ENCODE data around the gene GPR150. TPM values are rescaled to one million over a fixed set of nuclear protein-coding genes. Genes with fewer than 3 reads are reported as not detected.

The GPR150 gene
- total RNA-seq, 1 donor from 2014 or later = 0.26 TPM

DNA sequence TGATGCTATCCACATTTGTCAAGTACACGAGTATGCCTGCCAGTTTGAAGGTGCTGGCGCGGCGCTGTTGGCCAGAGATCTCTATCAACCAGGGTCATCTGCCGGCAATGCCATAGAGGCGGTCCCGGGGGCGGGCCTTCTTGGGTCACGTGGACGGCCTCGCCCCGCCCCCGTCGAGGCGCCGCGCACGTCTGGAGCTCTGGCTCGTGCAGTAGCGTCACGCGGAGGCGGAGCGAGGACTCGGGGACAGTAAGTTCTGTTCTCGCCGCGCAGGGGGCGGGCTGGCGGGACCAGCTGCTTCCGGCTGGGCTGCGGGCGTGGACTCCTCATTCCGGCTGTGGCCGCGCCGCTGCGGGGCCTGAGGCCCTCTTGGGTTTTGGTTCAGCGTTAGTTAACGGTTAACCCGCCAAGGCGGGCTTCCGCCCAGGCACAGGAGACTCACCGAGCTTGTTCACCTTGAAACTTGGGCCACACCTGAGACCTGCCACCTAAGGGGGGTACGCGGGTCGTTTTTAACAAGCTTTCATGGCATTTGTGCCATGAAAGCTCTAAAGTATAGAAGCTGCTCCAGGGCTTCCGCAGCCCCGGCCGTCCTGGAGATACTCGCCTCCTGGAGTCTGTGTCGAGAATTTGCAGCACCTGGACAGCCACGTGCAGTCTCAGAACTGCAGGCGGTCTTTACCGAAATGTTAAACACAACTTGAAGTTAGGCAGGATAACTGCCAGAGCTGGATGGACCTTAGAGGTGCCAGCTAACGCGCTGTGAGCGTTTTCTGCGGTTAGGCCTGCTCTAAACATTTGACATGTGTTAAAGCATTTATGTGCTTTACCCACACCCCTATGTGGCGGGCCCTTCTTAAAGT lies 26.9 kb downstream of the GPR150 start, which contains the start of gene RFESD:
RFESD (plus strand) TSS at position 209 of the 863 bp plus-strand sequence. CDS start 5,495 bp downstream, outside the sequence.
- H3K9me3 Mint-ChIP-seq = no peaks in the 10 kb centered on the region
- peak; percentile 94 for DNase-seq (ENCODE audit: low spot score)

DNA sequence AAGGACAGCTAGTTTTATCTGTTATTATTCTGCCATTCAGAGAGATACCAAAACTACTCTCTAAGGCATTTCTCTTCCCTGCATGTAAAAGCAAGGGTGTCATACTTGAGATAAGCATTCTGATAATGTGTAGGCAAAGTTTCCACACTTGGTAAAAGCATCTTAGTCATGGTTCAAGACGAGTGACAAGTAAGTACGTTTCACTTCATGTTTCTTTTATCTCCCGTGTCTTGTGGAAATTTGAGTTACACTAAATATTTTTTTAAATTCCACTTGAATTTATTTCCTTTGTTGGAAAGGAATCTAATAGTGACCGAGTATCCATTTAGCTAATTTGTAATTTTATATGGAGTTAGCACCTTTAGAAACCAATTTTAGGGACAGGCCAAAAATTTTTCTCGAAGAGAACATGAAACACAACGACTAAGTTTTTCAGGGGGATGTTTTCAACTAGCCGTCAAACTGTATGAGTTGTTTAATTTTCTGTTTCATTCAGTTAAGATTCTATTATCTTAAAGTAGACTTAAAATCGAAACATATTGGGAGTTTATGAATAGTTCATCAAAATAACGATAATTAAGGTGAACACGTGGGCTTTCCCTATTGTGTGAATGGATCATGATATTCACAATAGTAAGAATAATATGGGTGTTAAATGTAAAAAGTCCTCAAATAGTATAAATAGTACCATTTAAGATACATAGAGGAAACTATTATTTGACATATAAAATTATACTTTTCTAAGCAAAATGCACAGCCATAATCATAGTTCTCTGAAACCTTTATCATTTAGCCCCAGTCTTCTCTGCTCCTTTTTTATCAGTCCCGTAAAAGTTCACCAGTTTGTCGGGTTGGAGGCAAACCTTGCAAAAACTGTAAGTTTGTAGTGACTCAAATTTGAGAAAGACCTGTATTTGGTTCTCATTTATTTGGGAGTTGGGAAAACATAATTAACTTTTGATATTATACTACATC lies 28.3 kb downstream of the GPR150 start:
- Mint-ChIP-seq H3K4me3 (peak overlapping the region; percentile 30), H3K4me1 (ENCODE audit: low read depth) (peaks cover 27% of the 10 kb centered on the region), H3K27me3 (ENCODE audit: insufficient read depth) (peaks cover 2% of the 10 kb centered on the region), H3K27ac (peak overlapping the region; percentile 16), H3K9me3 (no peaks in the 10 kb centered on the region), H3K36me3 (ENCODE audit: low read depth) (peaks cover 6% of the 10 kb centered on the region)
- DNase-seq (ENCODE audit: low spot score) = no peak
- intact Hi-C loops (cut with micrococcal nuclease) = loop anchor here (1.0 to 5.0 kb wide), 10 partner anchors 57 to 1535 kb away; partner anchors contain the start of gene RIOK2

More for the DNA sequence above, 26.9 kb downstream of the GPR150 start, which contains the start of gene RFESD:
- Mint-ChIP-seq H3K4me3 (peak within 1 kb of the TSS; percentile 76), H3K27ac (peak within 1 kb of the TSS; percentile 75), H3K36me3 (ENCODE audit: low read depth) (no peaks in the 10 kb centered on the region), H3K4me1 (ENCODE audit: low read depth) (peaks cover 27% of the 10 kb centered on the region), H3K27me3 (ENCODE audit: insufficient read depth) (peaks cover 3% of the 10 kb centered on the region)
- intact Hi-C loops (cut with micrococcal nuclease) = loop anchor here (1.0 to 5.0 kb wide), 13 partner anchors 14 to 1536 kb away; partner anchors contain the start of genes ARSK, GLRX and RIOK2

DNA sequence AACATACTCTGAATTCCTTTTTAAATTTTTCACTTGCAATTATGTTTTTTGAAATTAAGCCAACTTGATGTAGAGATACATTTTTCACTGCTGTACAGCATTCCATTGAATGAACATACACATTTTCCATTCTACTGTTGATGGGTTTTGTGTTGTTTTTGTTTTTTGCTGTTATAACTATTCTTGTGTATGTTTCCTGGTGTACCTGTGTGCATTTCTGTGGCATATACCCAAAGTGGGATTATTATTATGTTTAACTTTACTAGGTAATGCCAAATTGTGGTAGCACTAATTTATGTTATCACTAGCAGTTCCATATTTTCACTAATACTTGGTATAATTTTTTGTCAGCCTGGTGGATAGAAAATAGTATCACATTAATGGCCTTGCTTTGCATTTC lies 29.4 kb downstream of the GPR150 start:
- no peak for DNase-seq (ENCODE audit: low spot score)
- intact Hi-C loops (cut with micrococcal nuclease) = loop anchor here (5.0 kb wide), 3 partner anchors 688 to 948 kb away; no protein-coding TSS in a partner anchor
- Mint-ChIP-seq H3K27ac (no peak overlapping the region), H3K9me3 (no peaks in the 10 kb centered on the region), H3K27me3 (ENCODE audit: insufficient read depth) (peaks cover 2% of the 10 kb centered on the region), H3K4me3 (no peak overlapping the region), H3K36me3 (ENCODE audit: low read depth) (peaks cover 6% of the 10 kb centered on the region), H3K4me1 (ENCODE audit: low read depth) (peaks cover 23% of the 10 kb centered on the region)

DNA sequence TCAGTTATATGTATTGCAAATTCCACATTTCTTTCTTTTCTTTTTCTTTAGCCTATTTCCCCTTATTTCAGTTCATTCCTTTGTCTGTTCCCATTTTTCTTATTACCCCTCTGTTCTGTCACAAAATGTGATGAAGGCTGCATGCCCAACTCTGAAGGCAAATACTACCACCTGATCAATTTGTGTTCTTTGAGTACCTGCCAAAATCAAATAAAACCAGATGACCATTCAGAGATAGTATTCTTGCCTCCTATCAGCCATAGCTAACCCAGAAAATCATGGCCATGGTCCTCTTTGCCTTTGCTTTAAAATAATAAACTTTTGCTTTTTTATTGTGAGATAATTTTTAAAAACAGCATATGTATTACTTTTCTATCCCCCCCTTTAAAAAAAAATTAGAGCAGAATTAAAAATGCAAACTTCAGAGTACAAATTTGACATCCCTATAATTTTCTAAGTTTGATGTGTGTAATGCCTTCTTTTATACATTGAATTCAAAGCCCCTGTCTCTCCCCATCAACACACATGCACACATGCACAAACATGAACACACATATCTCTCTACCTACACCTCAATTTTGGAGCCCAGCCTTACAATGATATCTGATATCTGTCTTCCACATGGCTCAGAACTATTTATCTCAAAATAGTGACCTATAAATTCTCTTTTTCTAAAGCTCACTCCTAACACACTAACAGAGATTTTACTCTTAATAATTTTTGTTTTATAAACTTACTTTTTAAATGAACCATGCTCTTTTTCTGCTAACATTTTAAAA lies 30.1 kb downstream of the GPR150 start:
- H3K36me3 Mint-ChIP-seq (ENCODE audit: low read depth) = peaks cover 6% of the 10 kb centered on the region
- peaks cover 18% of the 10 kb centered on the region for H3K4me1 Mint-ChIP-seq (ENCODE audit: low read depth)
- intact Hi-C loops (cut with micrococcal nuclease) = loop anchor here (5.0 kb wide), 3 partner anchors 687 to 947 kb away; no protein-coding TSS in a partner anchor
- no peak overlapping the region for H3K27ac Mint-ChIP-seq
- H3K4me3 Mint-ChIP-seq = no peak overlapping the region
- H3K9me3 Mint-ChIP-seq = no peaks in the 10 kb centered on the region
- DNase-seq (ENCODE audit: low spot score) = no peak
- H3K27me3 Mint-ChIP-seq (ENCODE audit: insufficient read depth) = peaks cover 2% of the 10 kb centered on the region

DNA sequence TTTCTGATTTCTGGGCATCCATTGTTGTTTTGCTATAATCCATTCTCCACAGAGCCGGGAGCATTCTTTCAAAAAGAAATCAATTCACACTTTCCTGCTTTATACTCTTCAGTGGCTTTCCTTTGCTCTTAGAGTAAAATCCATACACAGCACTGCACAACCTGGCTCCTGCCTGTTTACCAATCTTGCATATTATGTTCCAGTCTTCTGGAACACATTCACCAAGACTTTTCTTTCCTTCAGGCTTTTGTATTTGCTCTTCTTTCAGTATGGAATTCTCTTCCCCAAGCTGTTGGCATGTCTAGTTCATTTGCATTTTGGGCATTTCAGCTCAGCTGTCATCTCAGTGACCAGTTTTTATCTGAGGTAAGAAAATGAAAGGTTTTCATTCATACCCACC lies 33.0 kb downstream of the GPR150 start:
- Mint-ChIP-seq H3K36me3 (ENCODE audit: low read depth) (peaks cover 8% of the 10 kb centered on the region), H3K4me3 (no peak overlapping the region), H3K4me1 (ENCODE audit: low read depth) (peaks cover 4% of the 10 kb centered on the region), H3K27me3 (ENCODE audit: insufficient read depth) (peaks cover 6% of the 10 kb centered on the region), H3K9me3 (no peaks in the 10 kb centered on the region), H3K27ac (no peak overlapping the region)
- intact Hi-C loops (cut with micrococcal nuclease) = no loop called here
- no peak for DNase-seq (ENCODE audit: low spot score)

DNA sequence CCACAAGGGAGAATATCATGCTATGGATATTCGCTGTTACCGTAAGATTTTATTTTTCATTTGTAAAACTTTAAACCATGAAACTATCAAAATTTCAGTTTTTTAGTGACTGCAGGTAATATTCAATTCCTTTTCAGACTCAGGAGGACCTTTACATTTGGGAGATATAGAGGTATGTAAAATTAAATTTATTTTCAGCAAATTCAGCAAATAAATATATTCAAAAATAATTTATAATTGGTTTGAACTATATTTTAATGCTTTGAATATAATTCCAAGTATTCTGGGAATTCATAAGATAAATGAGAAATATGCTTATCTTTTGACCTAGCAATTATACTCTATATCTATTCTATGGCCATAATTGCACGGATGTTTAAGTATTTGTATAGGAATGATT lies 34.3 kb downstream of the GPR150 start:
- DNase-seq (ENCODE audit: low spot score) = no peak
- H3K27ac Mint-ChIP-seq = no peak overlapping the region
- H3K4me1 Mint-ChIP-seq (ENCODE audit: low read depth) = no peaks in the 10 kb centered on the region
- H3K9me3 Mint-ChIP-seq = no peaks in the 10 kb centered on the region
- H3K36me3 Mint-ChIP-seq (ENCODE audit: low read depth) = peaks cover 8% of the 10 kb centered on the region
- H3K4me3 Mint-ChIP-seq = no peak overlapping the region
- intact Hi-C loops (cut with micrococcal nuclease) = no loop called here
- H3K27me3 Mint-ChIP-seq (ENCODE audit: insufficient read depth) = peaks cover 6% of the 10 kb centered on the region

DNA sequence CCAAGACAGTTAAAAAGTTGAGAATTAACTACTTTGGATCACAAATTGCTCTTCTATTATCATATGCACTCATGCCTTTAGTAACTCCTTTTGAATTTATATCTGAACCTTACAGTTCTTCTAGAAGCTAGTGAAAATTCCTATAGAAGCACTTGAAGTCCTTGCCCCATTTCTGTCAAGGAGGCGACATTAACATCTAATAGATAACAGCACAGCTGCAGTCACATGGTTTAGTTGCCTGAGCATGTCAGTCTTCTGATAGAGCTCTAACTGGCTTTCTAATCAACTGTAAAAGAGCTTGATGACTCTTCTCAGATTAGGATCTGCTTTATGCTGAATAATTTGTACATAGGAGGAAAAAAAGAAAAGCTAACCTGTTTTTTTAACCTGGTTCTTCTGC lies 35.7 kb downstream of the GPR150 start:
- Mint-ChIP-seq H3K4me3 (no peak overlapping the region), H3K27me3 (ENCODE audit: insufficient read depth) (peaks cover 4% of the 10 kb centered on the region), H3K4me1 (ENCODE audit: low read depth) (no peaks in the 10 kb centered on the region), H3K9me3 (no peaks in the 10 kb centered on the region), H3K27ac (no peak overlapping the region), H3K36me3 (ENCODE audit: low read depth) (peaks cover 8% of the 10 kb centered on the region)
- no peak for DNase-seq (ENCODE audit: low spot score)
- intact Hi-C loops (cut with micrococcal nuclease) = no loop called here

DNA sequence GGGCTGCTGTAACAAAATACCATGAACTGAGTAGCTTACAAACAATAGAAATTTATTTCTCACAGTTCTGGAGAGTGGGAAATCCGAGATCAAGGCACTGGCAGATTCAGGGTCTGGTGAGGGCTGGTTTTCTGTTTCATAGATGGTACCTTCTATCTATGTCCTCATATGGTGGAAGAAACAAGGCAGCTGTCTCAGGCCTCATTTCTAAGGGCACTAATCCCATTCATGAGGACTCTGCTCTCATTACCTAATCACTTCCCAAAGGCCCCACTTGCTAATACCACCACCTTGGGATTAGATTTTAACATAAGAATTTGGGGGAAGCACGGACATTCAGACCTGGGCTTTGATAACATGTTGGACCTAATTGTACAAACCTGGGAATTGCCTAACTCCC lies 40.2 kb downstream of the GPR150 start:
- intact Hi-C loops (cut with micrococcal nuclease) = loop anchor here (5.0 kb wide), 1 partner anchor 102 kb away; no protein-coding TSS in a partner anchor
- H3K27ac Mint-ChIP-seq = no peak overlapping the region
- H3K4me1 Mint-ChIP-seq (ENCODE audit: low read depth) = no peaks in the 10 kb centered on the region
- H3K9me3 Mint-ChIP-seq = no peaks in the 10 kb centered on the region
- H3K4me3 Mint-ChIP-seq = no peak overlapping the region
- no peak for DNase-seq (ENCODE audit: low spot score)
- peaks cover 2% of the 10 kb centered on the region for H3K36me3 Mint-ChIP-seq (ENCODE audit: low read depth)
- peaks cover 13% of the 10 kb centered on the region for H3K27me3 Mint-ChIP-seq (ENCODE audit: insufficient read depth)

DNA sequence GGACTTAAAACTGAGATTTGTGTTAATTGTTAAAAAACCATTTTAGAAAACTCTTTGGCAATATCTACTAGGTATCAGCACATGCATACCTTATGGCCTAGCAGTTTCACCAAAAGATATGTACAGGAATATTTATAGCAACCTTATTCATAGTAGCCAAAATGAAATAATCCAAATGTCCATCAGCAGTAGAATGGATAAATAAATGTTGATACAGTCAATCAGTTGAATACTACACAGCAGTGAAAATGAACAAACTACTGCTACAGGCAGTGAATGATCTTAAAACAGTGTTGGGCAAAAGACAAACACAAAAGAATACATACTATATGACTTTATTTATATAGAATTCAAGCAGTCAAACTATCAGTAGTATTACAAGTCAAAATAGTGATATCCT lies 43.1 kb downstream of the GPR150 start:
- no peaks in the 10 kb centered on the region for H3K36me3 Mint-ChIP-seq (ENCODE audit: low read depth)
- peaks cover 16% of the 10 kb centered on the region for H3K27me3 Mint-ChIP-seq (ENCODE audit: insufficient read depth)
- DNase-seq (ENCODE audit: low spot score) = no peak
- no peaks in the 10 kb centered on the region for H3K4me1 Mint-ChIP-seq (ENCODE audit: low read depth)
- intact Hi-C loops (cut with micrococcal nuclease) = loop anchor here (5.0 kb wide), 1 partner anchor 99 kb away; no protein-coding TSS in a partner anchor
- H3K9me3 Mint-ChIP-seq = no peaks in the 10 kb centered on the region
- H3K4me3 Mint-ChIP-seq = no peak overlapping the region
- H3K27ac Mint-ChIP-seq = no peak overlapping the region

DNA sequence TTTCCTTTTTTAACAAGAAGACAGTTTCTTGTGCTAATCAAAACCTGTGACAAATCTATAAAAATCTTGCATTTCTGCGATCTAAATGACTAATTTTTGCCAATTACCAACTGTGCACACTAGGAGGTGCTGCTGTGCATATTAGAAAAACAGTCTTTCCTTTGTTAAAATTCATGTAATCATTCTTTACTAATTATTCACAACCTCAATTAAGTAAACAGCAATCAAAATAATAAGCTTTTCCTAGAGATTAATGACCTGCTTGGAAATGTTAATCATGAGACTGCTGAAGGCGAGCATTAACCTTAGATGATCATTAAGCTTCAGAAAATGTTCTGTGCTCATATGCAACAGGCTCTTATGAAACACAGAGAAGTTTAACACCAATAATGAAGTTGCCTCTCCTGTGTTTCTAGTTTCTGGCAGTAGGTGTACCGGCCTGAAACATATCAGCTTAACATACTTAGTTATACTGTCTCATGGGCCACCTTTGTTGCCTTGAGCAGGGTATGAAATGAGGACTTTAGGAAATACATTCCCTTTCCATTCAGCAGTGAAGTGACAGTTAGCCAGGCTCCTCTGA lies 44.4 kb downstream of the GPR150 start:
- no peak overlapping the region for H3K4me3 Mint-ChIP-seq
- H3K36me3 Mint-ChIP-seq (ENCODE audit: low read depth) = no peaks in the 10 kb centered on the region
- no peak for DNase-seq (ENCODE audit: low spot score)
- H3K9me3 Mint-ChIP-seq = no peaks in the 10 kb centered on the region
- no peaks in the 10 kb centered on the region for H3K4me1 Mint-ChIP-seq (ENCODE audit: low read depth)
- H3K27ac Mint-ChIP-seq = no peak overlapping the region
- intact Hi-C loops (cut with micrococcal nuclease) = loop anchor here (1.0 to 5.0 kb wide), 4 partner anchors 55 to 183 kb away; no protein-coding TSS in a partner anchor
- peaks cover 16% of the 10 kb centered on the region for H3K27me3 Mint-ChIP-seq (ENCODE audit: insufficient read depth)

DNA sequence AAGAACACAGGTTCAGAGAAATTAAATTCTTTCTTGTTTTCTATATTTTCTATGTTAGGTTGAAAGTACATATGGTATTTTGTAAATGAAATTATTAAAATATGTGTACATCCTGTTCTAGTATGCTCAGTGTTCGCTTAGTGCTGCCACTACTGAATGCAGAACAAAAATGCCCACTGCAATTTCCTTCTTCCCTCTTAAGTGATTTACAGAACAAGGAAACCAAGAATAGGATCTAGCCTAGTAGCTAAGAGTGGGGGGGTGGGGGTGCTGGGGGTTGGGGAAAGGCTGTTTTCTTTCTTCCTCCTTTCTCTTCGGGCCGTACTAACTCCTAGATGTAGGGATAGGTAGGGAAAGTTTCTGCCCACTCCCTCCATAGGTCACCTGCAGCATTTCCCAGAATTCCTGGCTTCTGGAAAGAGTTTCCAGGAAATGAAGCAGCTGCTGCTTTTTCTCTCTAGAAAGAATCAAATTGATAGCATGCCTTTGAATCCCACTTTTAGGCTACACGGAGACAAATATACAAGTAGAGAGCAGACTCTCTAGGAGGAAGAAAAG lies 47.3 kb downstream of the GPR150 start:
- Mint-ChIP-seq H3K4me1 (ENCODE audit: low read depth) (no peaks in the 10 kb centered on the region), H3K27ac (no peak overlapping the region), H3K27me3 (ENCODE audit: insufficient read depth) (peaks cover 21% of the 10 kb centered on the region), H3K9me3 (no peaks in the 10 kb centered on the region), H3K4me3 (no peak overlapping the region), H3K36me3 (ENCODE audit: low read depth) (no peaks in the 10 kb centered on the region)
- intact Hi-C loops (cut with micrococcal nuclease) = no loop called here
- DNase-seq (ENCODE audit: low spot score) = no peak
